ENCODE data around the gene RAB34.

DNA sequence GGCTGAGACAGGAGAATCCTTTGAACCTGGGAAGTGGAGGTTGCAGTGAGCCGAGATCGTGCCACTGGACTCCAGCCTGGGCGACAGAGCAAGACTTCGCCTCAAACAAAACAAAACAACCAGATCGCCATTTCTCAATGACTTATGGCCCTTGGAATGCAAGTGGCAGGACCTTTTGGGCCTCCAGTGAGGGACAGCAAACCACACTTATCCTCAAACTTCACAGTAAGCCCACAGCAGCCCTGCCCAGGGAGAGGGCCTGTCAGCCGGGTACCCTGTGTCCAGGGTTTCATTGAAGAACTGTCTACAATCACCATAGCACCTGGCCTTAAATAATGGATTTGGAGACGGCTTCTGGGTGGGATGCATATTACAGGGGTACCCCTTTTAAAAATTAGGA lies 37.8 kb upstream of the RAB34 start:
- no peak for TF ChIP-seq POLR2AphosphoS5 (IDR thresholded peaks at IDR 0.05)
- TF ChIP-seq, protein P1, sequence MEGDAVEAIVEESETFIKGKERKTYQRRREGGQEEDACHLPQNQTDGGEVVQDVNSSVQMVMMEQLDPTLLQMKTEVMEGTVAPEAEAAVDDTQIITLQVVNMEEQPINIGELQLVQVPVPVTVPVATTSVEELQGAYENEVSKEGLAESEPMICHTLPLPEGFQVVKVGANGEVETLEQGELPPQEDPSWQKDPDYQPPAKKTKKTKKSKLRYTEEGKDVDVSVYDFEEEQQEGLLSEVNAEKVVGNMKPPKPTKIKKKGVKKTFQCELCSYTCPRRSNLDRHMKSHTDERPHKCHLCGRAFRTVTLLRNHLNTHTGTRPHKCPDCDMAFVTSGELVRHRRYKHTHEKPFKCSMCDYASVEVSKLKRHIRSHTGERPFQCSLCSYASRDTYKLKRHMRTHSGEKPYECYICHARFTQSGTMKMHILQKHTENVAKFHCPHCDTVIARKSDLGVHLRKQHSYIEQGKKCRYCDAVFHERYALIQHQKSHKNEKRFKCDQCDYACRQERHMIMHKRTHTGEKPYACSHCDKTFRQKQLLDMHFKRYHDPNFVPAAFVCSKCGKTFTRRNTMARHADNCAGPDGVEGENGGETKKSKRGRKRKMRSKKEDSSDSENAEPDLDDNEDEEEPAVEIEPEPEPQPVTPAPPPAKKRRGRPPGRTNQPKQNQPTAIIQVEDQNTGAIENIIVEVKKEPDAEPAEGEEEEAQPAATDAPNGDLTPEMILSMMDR (IDR thresholded peaks at IDR 0.05): no peak
- TF ChIP-seq EP300 (IDR thresholded peaks at IDR 0.05): no peak
- TF ChIP-seq POLR2A (IDR thresholded peaks at IDR 0.05): no peak
